Measurements from ENCODE around the gene CD247. TPM values are rescaled to one million over a fixed set of nuclear protein-coding genes. Genes with fewer than 3 reads are reported as not detected.

CD247 gene
- total and polyA plus RNA-seq, 2 of the 13 experiments (the other 11 are each of a cell fraction or from before 2014, with no cell fraction given): 0.20 TPM; not detected in 1

GRCh38 chr1:167454894-167455785 lies 63.2 kb downstream of the CD247 start (continued):
- TF ChIP-seq TGIF2 (CRISPR knock-in tag; IDR thresholded peaks at IDR 0.05) (no peak), ZFY (CRISPR knock-in tag; IDR thresholded peaks at IDR 0.05) (peak; percentile 37; the same call in 1 of the 2 replicates), ELF4 (CRISPR knock-in tag; IDR thresholded peaks at IDR 0.05; ENCODE audit: borderline replicate concordance) (no peak), ZBTB7B (CRISPR knock-in tag; IDR thresholded peaks at IDR 0.05) (no peak), HNF4A (CRISPR knock-in tag; IDR thresholded peaks at IDR 0.05) (no peak), EED (CRISPR knock-in tag; IDR thresholded peaks at IDR 0.05) (0 out of 2 replicates have a peak, but pooled peaks have one; percentile 48), ZNF10 (CRISPR knock-in tag; IDR thresholded peaks at IDR 0.05; ENCODE audit: borderline replicate concordance, low read depth) (no peak), ZNF256 (CRISPR knock-in tag; conservative IDR thresholded peaks at IDR 0.05) (no peak), ZBTB14 (CRISPR knock-in tag; IDR thresholded peaks at IDR 0.05) (peak; percentile 19; the same call in 1 of the 2 replicates), ZC3H4 (CRISPR knock-in tag; IDR thresholded peaks at IDR 0.05; ENCODE audit: borderline replicate concordance) (no peak), SAP130 (CRISPR knock-in tag; IDR thresholded peaks at IDR 0.05; ENCODE audit: low read depth) (peak; percentile 17; the same call in 1 of the 2 replicates), ZNF207 (IDR thresholded peaks at IDR 0.05; ENCODE audit: borderline replicate concordance) (no peak), MAZ (IDR thresholded peaks at IDR 0.05; ENCODE audit: borderline replicate concordance, low read depth, low read length) (no peak), MAZ (CRISPR knock-in tag; IDR thresholded peaks at IDR 0.05; ENCODE audit: low read depth) (0 out of 2 replicates have a peak, but pooled peaks have one; percentile 24), ZNF512B (CRISPR knock-in tag; IDR thresholded peaks at IDR 0.05; ENCODE audit: borderline replicate concordance) (no peak), MTF2 (CRISPR knock-in tag; IDR thresholded peaks at IDR 0.05; ENCODE audit: borderline replicate concordance) (peak; percentile 68; the same call in 1 of the 2 replicates), HOXA7 (CRISPR knock-in tag; IDR thresholded peaks at IDR 0.05) (no peak), RFX3 (CRISPR knock-in tag; IDR thresholded peaks at IDR 0.05) (no peak)
- TF ChIP-seq, protein P1, sequence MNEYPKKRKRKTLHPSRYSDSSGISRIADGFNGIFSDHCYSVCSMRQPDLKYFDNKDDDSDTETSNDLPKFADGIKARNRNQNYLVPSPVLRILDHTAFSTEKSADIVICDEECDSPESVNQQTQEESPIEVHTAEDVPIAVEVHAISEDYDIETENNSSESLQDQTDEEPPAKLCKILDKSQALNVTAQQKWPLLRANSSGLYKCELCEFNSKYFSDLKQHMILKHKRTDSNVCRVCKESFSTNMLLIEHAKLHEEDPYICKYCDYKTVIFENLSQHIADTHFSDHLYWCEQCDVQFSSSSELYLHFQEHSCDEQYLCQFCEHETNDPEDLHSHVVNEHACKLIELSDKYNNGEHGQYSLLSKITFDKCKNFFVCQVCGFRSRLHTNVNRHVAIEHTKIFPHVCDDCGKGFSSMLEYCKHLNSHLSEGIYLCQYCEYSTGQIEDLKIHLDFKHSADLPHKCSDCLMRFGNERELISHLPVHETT (CRISPR knock-in tag; conservative IDR thresholded peaks at IDR 0.05): no peak
- TF ChIP-seq, protein P2, sequence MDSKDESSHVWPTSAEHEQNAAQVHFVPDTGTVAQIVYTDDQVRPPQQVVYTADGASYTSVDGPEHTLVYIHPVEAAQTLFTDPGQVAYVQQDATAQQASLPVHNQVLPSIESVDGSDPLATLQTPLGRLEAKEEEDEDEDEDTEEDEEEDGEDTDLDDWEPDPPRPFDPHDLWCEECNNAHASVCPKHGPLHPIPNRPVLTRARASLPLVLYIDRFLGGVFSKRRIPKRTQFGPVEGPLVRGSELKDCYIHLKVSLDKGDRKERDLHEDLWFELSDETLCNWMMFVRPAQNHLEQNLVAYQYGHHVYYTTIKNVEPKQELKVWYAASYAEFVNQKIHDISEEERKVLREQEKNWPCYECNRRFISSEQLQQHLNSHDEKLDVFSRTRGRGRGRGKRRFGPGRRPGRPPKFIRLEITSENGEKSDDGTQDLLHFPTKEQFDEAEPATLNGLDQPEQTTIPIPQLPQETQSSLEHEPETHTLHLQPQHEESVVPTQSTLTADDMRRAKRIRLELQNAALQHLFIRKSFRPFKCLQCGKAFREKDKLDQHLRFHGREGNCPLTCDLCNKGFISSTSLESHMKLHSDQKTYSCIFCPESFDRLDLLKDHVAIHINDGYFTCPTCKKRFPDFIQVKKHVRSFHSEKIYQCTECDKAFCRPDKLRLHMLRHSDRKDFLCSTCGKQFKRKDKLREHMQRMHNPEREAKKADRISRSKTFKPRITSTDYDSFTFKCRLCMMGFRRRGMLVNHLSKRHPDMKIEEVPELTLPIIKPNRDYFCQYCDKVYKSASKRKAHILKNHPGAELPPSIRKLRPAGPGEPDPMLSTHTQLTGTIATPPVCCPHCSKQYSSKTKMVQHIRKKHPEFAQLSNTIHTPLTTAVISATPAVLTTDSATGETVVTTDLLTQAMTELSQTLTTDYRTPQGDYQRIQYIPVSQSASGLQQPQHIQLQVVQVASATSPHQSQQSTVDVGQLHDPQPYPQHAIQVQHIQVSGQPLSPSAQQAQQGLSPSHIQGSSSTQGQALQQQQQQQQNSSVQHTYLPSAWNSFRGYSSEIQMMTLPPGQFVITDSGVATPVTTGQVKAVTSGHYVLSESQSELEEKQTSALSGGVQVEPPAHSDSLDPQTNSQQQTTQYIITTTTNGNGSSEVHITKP (CRISPR knock-in tag; IDR thresholded peaks at IDR 0.05; ENCODE audit: low read depth): no peak
